ENCODE results near the gene CCR2.
"Not testable (repeated sequence)": the region's sequence is repeated elsewhere in the genome, so short reads cannot be mapped to it uniquely, and the experiment has no call there.

The CCR2 gene
- total RNA-seq, result 9.8 to 36.5 (median 25.6) reads per million in 4 donors

GRCh38 chr3:46353647-46354410 lies at the start of gene CCR2:
TSS of gene CCR2 (plus strand) at chr3:46354111. CDS start at chr3:46357528, 3,417 bp downstream.
- DNase-seq, result peak in 1 of 5 donors; percentile 53

GRCh38 chr3:46304739-46305138 lies 49.2 kb upstream of the CCR2 start:
- no peak for DNase-seq

GRCh38 chr3:46312991-46313390 lies 40.9 kb upstream of the CCR2 start:
- no peak for DNase-seq

- DNase-seq, result peak in 1 of 5 donors; percentile 46
Measured at GRCh38 chr3:46314517-46314916, 39.4 kb upstream of the CCR2 start.

- no peak for DNase-seq
Measured at GRCh38 chr3:46316206-46316605, 37.7 kb upstream of the CCR2 start.

GRCh38 chr3:46318207-46318927 lies 35.5 kb upstream of the CCR2 start:
- DNase-seq, result no peak

- no peak for DNase-seq
Measured at GRCh38 chr3:46321461-46322104, 32.3 kb upstream of the CCR2 start.

- no peak for DNase-seq
Measured at GRCh38 chr3:46324036-46324435, 29.9 kb upstream of the CCR2 start.

- no peak for DNase-seq
Measured at GRCh38 chr3:46325645-46326300, 28.1 kb upstream of the CCR2 start.

- not testable (repeated sequence) for DNase-seq
Measured at GRCh38 chr3:46330676-46331075, 23.2 kb upstream of the CCR2 start.

- DNase-seq, result peak in 1 of 5 donors; percentile 51
Measured at GRCh38 chr3:46334741-46335478, 19.0 kb upstream of the CCR2 start.

GRCh38 chr3:46335541-46335940 lies 18.4 kb upstream of the CCR2 start:
- no peak for DNase-seq

GRCh38 chr3:46337911-46338310 lies 16.0 kb upstream of the CCR2 start:
- DNase-seq, result no peak

GRCh38 chr3:46338840-46339239 lies 15.1 kb upstream of the CCR2 start:
- DNase-seq, result no peak

GRCh38 chr3:46344476-46344875 lies 9.4 kb upstream of the CCR2 start:
- no peak for DNase-seq

- DNase-seq, result peak in 1 of 5 donors; percentile 64
Measured at GRCh38 chr3:46348823-46349482, 5.0 kb upstream of the CCR2 start.

- peak in 1 of 5 donors; percentile 80 for DNase-seq
Measured at GRCh38 chr3:46349484-46350261, 4.2 kb upstream of the CCR2 start.

- DNase-seq, result no peak
Measured at GRCh38 chr3:46350262-46350565, 3.7 kb upstream of the CCR2 start.

GRCh38 chr3:46351646-46352045 lies 2.3 kb upstream of the CCR2 start:
- DNase-seq, result no peak

GRCh38 chr3:46353090-46353489 lies 821 bp upstream of the CCR2 start:
- DNase-seq, result no peak

GRCh38 chr3:46354478-46354877 lies 567 bp downstream of the CCR2 start:
- DNase-seq, result no peak
